Measurements from ENCODE around the gene FBXL3. TPM values are rescaled to one million over a fixed set of nuclear protein-coding genes. Genes with fewer than 3 reads are reported as not detected.

The FBXL3 gene
- polyA plus RNA-seq, 1 donor from 2014 or later = 44.1 TPM

- TF ChIP-seq POLR2AphosphoS5 (IDR thresholded peaks at IDR 0.05) = peak; percentile 21
- TF ChIP-seq, protein P1, sequence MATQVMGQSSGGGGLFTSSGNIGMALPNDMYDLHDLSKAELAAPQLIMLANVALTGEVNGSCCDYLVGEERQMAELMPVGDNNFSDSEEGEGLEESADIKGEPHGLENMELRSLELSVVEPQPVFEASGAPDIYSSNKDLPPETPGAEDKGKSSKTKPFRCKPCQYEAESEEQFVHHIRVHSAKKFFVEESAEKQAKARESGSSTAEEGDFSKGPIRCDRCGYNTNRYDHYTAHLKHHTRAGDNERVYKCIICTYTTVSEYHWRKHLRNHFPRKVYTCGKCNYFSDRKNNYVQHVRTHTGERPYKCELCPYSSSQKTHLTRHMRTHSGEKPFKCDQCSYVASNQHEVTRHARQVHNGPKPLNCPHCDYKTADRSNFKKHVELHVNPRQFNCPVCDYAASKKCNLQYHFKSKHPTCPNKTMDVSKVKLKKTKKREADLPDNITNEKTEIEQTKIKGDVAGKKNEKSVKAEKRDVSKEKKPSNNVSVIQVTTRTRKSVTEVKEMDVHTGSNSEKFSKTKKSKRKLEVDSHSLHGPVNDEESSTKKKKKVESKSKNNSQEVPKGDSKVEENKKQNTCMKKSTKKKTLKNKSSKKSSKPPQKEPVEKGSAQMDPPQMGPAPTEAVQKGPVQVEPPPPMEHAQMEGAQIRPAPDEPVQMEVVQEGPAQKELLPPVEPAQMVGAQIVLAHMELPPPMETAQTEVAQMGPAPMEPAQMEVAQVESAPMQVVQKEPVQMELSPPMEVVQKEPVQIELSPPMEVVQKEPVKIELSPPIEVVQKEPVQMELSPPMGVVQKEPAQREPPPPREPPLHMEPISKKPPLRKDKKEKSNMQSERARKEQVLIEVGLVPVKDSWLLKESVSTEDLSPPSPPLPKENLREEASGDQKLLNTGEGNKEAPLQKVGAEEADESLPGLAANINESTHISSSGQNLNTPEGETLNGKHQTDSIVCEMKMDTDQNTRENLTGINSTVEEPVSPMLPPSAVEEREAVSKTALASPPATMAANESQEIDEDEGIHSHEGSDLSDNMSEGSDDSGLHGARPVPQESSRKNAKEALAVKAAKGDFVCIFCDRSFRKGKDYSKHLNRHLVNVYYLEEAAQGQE (IDR thresholded peaks at IDR 0.05; ENCODE audit: borderline replicate concordance) = no peak
- H3K79me2 ChIP-seq (replicated peaks; ENCODE audit: insufficient read depth, low read length) = no peaks in the 10 kb centered on the region
- H3K9me2 ChIP-seq (ENCODE audit: insufficient read depth, low read length) = no peaks in the 10 kb centered on the region
- H3K27me3 ChIP-seq (ENCODE audit: insufficient read depth, low read depth, low read length) = no peaks in the 10 kb centered on the region
- H3K4me2 ChIP-seq (ENCODE audit: low read length) = no peak overlapping the region
- H3K9me3 ChIP-seq (ENCODE audit: low read length) = no peaks in the 10 kb centered on the region
- no peak overlapping the region for H3K4me3 ChIP-seq (ENCODE audit: low read length)
- no peak overlapping the region for H2AFZ ChIP-seq (ENCODE audit: low read depth, low read length)
- no peaks in the 10 kb centered on the region for H4K20me1 ChIP-seq (ENCODE audit: insufficient read depth)
- no peaks in the 10 kb centered on the region for H3F3A ChIP-seq (ENCODE audit: insufficient read depth, low read length, poor library complexity, severe bottlenecking)
- no peak overlapping the region for H3K27ac ChIP-seq (ENCODE audit: low read length)
- H3K36me3 ChIP-seq (ENCODE audit: insufficient read depth, low read length) = no peaks in the 10 kb centered on the region
- no peak overlapping the region for H3K9ac ChIP-seq (ENCODE audit: low read length)
These were observed 54.8 kb downstream of the FBXL3 start for GRCh38 chr13:76971851-76972829.

DNA sequence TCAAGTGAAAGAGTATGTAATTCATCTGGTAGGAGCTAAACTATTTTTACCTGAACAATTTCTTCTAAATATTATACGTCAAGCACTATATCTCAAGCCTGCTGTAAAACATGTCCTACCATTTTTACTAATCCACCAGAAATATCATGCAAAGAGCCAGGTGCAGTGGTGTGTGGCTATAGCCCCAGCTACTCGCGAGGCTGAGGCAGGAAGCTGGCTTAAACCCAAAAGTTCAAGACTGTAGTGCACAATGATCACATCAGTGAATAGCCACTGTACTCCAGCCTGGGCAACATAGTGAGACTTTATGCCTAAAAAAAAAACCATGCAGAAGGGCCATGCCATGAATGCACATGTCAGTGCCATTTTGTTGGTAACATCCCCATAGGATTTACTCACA, 55.7 kb downstream of the FBXL3 start:
- no peak overlapping the region for H3K9ac ChIP-seq (ENCODE audit: low read length)
- no peaks in the 10 kb centered on the region for H3K9me3 ChIP-seq (ENCODE audit: low read length)
- no peaks in the 10 kb centered on the region for H3K27me3 ChIP-seq (ENCODE audit: insufficient read depth, low read depth, low read length)
- no peak for TF ChIP-seq MXI1 (conservative IDR thresholded peaks at IDR 0.05; ENCODE audit: poor library complexity, severe bottlenecking)
- TF ChIP-seq EZH2 (IDR thresholded peaks at IDR 0.05; ENCODE audit: borderline replicate concordance, insufficient read depth, low read length, poor library complexity, severe bottlenecking) = no peak
- TF ChIP-seq, protein P1 (IDR thresholded peaks at IDR 0.05; ENCODE audit: borderline replicate concordance) = no peak
- TF ChIP-seq RAD21 (conservative IDR thresholded peaks at IDR 0.05) = no peak
- TF ChIP-seq SMC3 (conservative IDR thresholded peaks at IDR 0.05; ENCODE audit: poor library complexity) = no peak
- TF ChIP-seq CTCF (IDR thresholded peaks at IDR 0.05; ENCODE audit: poor library complexity, severe bottlenecking) = no peak
- TF ChIP-seq EP300 (conservative IDR thresholded peaks at IDR 0.05; ENCODE audit: poor library complexity, severe bottlenecking) = no peak
- TF ChIP-seq TAF1 (IDR thresholded peaks at IDR 0.05; ENCODE audit: low read depth) = no peak
- TF ChIP-seq POLR2AphosphoS5 (IDR thresholded peaks at IDR 0.05) = no peak
- no peak overlapping the region for H3K4me3 ChIP-seq (ENCODE audit: low read length)
- no peak overlapping the region for H2AFZ ChIP-seq (ENCODE audit: low read depth, low read length)
- no peaks in the 10 kb centered on the region for H3F3A ChIP-seq (ENCODE audit: insufficient read depth, low read length, poor library complexity, severe bottlenecking)
- no peak overlapping the region for H3K27ac ChIP-seq (ENCODE audit: low read length)
- no peaks in the 10 kb centered on the region for H3K36me3 ChIP-seq (ENCODE audit: insufficient read depth, low read length)
- H3K79me2 ChIP-seq (replicated peaks; ENCODE audit: insufficient read depth, low read length) = no peaks in the 10 kb centered on the region
- no peaks in the 10 kb centered on the region for H4K20me1 ChIP-seq (ENCODE audit: insufficient read depth)
- no peaks in the 10 kb centered on the region for H3K9me2 ChIP-seq (ENCODE audit: insufficient read depth, low read length)
- H3K4me2 ChIP-seq (ENCODE audit: low read length) = no peak overlapping the region

Measured in neural cell (in vitro differentiated cells).